HepG2 (cell line): ENCODE measurements around the gene GUCY2F. TPM values are rescaled to one million over a fixed set of nuclear protein-coding genes. Genes with fewer than 3 reads are reported as not detected.

Experiments
- ATAC-seq: fragments of 200-7000 bp; cut with Tn5 transposase; 3 replicates; pipeline ENCODE4 v1.9.1; 2020; ENCODE audit warnings: mild to moderate bottlenecking, moderate library complexity
- BruUV-seq: library from RNA; stranded (reverse); fragments of 400-500 nt; replicated peaks from 2 replicates; lab custom pipeline; 2021; lab: Mats Ljungman, UMichigan
- CTCF ChIA-PET: fragments of 300-600 bp; formaldehyde crosslinking; extraction: SDS; loops from one replicate; lab custom pipeline; 2021; ENCODE audit warnings: low total read pairs, inconsistent platforms, low intra/inter-chr PET ratio; lab: Yijun Ruan, JAX
- POLR2A ChIA-PET: fragments of 350-600 bp; sonication (Branson Sonifier 250); formaldehyde crosslinking; loops from one replicate; lab custom pipeline; 2020; ENCODE audit warnings: antibody characterized with exemption, inconsistent platforms; lab: Yijun Ruan, JAX
- DNase-seq: peaks from one replicate; pipeline ENCODE4 v3.0.0-alpha.2; 2015; ENCODE audit warnings: low spot score
- FAIRE-seq: peaks from 3 replicates; lab custom pipeline; 2011; peaks lifted over from hg19 to GRCh38; lab: Jason Lieb, UNC
- H2AFZ ChIP-seq: one replicate; pipeline ENCODE4 v1.6.1; 2011; ENCODE audit warnings: low read length, inconsistent platforms
- H3K27ac ChIP-seq: fragments of 300-600 bp; 3 replicates; pipeline ENCODE4 v1.8.0; 2011; ENCODE audit warnings: mixed run types, mild to moderate bottlenecking, mixed read lengths, low read length, inconsistent platforms; ENCODE audit not compliant: insufficient read depth; ENCODE audit errors: extremely low read length
- H3K27me3 ChIP-seq, 2 experiments: fragments of 200-600 bp in 1 of 2; 2 replicates in 1 of 2; 3 replicates in 1 of 2; pipeline versions ENCODE4 v1.6.0 to v1.8.0; 2011; ENCODE audit warnings: low read length in 2 of 2, mild to moderate bottlenecking in 2 of 2, moderate library complexity in 2 of 2, inconsistent platforms in 1 of 2; ENCODE audit not compliant: insufficient read depth in 2 of 2, control insufficient read depth in 1 of 2
- H3K36me3 ChIP-seq, 2 experiments: fragments of 200-600 bp in 1 of 2; replicated peaks in 1 of 2; 2 replicates in 1 of 2; 3 replicates in 1 of 2; pipeline versions ENCODE4 v1.5.1 to v1.8.0; 2011; ENCODE audit warnings: low read length in 2 of 2, inconsistent platforms in 1 of 2; ENCODE audit not compliant: insufficient read depth in 2 of 2, control insufficient read depth in 1 of 2
- H3K4me1 ChIP-seq: 2 replicates; pipeline ENCODE4 v1.5.1; 2012; ENCODE audit warnings: low read length, inconsistent platforms; ENCODE audit not compliant: insufficient read depth
- H3K4me2 ChIP-seq: 2 replicates; pipeline ENCODE4 v1.6.0; 2011; ENCODE audit warnings: low read depth, low read length, inconsistent platforms
- H3K4me3 ChIP-seq, 3 experiments: fragments of 200-600 bp in 1 of 3; sonication (generic), shearing (Covaris generic) in 1 of 3; replicated peaks in 1 of 3; 2 replicates each; pipeline ENCODE4 v1.5.1; 2011 to 2016; ENCODE audit warnings: low read length in 3 of 3, inconsistent platforms in 2 of 3, low read depth in 2 of 3, mild to moderate bottlenecking in 2 of 3, control low read depth in 1 of 3, mixed read lengths in 1 of 3; ENCODE audit not compliant: insufficient read depth in 1 of 3
- H3K79me2 ChIP-seq: one replicate; pipeline ENCODE4 v1.6.1; 2011; ENCODE audit warnings: low read length, inconsistent platforms; ENCODE audit not compliant: insufficient read depth
- H3K9ac ChIP-seq: 2 replicates; pipeline ENCODE4 v1.6.0; 2011; ENCODE audit warnings: mild to moderate bottlenecking, low read depth, low read length, inconsistent platforms; ENCODE audit not compliant: insufficient read depth
- H3K9me3 ChIP-seq: 2 replicates; pipeline ENCODE4 v1.5.1; 2012; ENCODE audit warnings: mild to moderate bottlenecking, low read length
- H4K20me1 ChIP-seq: 2 replicates; pipeline ENCODE4 v1.6.0; 2011; ENCODE audit warnings: inconsistent platforms, mild to moderate bottlenecking, low read length, moderate library complexity; ENCODE audit not compliant: insufficient read depth
- KDM2A ChIP-seq: sonication (generic); formaldehyde crosslinking; IDR thresholded peaks from 2 replicates; pipeline ENCODE4 v1.4.0; 2020; ENCODE audit warnings: low read depth, missing genetic modification reagents, borderline replicate concordance
- MED8 ChIP-seq: sonication (generic); formaldehyde crosslinking; IDR thresholded peaks from 2 replicates; pipeline ENCODE4 v1.8.1; 2023; ENCODE audit warnings: mild to moderate bottlenecking, missing genetic modification reagents; ENCODE audit not compliant: insufficient replicate concordance
- NFE2L2 ChIP-seq: fragments of 150-350 bp; IDR thresholded peaks from 2 replicates; pipeline ENCODE4 v1.6.1; 2014; ENCODE audit warnings: low read length
- ZBTB21 ChIP-seq: sonication (generic); formaldehyde crosslinking; IDR thresholded peaks from 2 replicates; pipeline ENCODE4 v1.4.0; 2020; ENCODE audit warnings: missing genetic modification reagents
- ZBTB38 ChIP-seq: sonication (generic); formaldehyde crosslinking; IDR thresholded peaks from 2 replicates; pipeline ENCODE4 v1.5.1; 2020; ENCODE audit warnings: mild to moderate bottlenecking, missing genetic modification reagents
- ZNF737 ChIP-seq: sonication (generic); formaldehyde crosslinking; IDR thresholded peaks from 2 replicates; pipeline ENCODE4 v1.5.0; 2020; ENCODE audit warnings: missing genetic modification reagents, mild to moderate bottlenecking, borderline replicate concordance
- ZNF75D ChIP-seq: sonication (generic); formaldehyde crosslinking; IDR thresholded peaks from 2 replicates; pipeline ENCODE4 v1.8.1; 2023; ENCODE audit warnings: missing genetic modification reagents, mild to moderate bottlenecking, borderline replicate concordance
- ZNF792 ChIP-seq: IDR thresholded peaks from 2 replicates; pipeline ENCODE4 v1.6.1; 2016
- WGBS: methylation state at CpG from one replicate; pipeline ENCODE4 v1.1.6; 2017; ENCODE audit warnings: low lambda C conversion rate; 5-methylcytosine and 5-hydroxymethylcytosine counted together
- in situ Hi-C: cut with HindIII; loops from 2 replicates; pipeline ENCODE4 v1.10.0; 2017; ENCODE audit warnings: low pct_unique_long_range_greater_than_20kb; ENCODE audit not compliant: extremely low pct_ligation_motif_present
- intact Hi-C: fragments of 100-400 bp; cut with micrococcal nuclease; formaldehyde crosslinking; loops from one replicate; pipeline ENCODE4 v1.10.0; 2022; ENCODE audit not compliant: unreplicated experiment
- polyA plus RNA-seq, 8 experiments: library from polyadenylated mRNA; depleted of rRNA in 3 of 8; stranded (reverse) in 7 of 8; unstranded in 1 of 8; fragments of >200 nt; fragmentation: Illumina TruSeq in 4 of 8; extraction: Trizol in 4 of 8; gene quantifications; 2 replicates each; pipeline versions ENCODE4 v1.2.1 to v1.2.3, GENCODE V29; 2011 to 2016; ENCODE audit warnings: low read depth in 4 of 8, missing spikeins in 1 of 8, mixed read lengths in 1 of 8; ENCODE audit not compliant: insufficient read depth in 1 of 8
- total RNA-seq, 5 experiments: library from RNA; depleted of rRNA; stranded (reverse); fragments of >200 nt; fragmentation: Illumina TruSeq; extraction: Trizol; gene quantifications; 2 replicates each; pipeline ENCODE4 v1.2.3, GENCODE V29; 2016; ENCODE audit warnings: low read depth in 1 of 5
- TF ChIP-seq, protein P1 (sequence below): fragments of 450-650 bp; IDR thresholded peaks from 2 replicates; pipeline ENCODE4 v1.6.1; 2016
- TF ChIP-seq, protein P2 (sequence below): sonication (generic); formaldehyde crosslinking; IDR thresholded peaks from 2 replicates; pipeline ENCODE4 v1.9.0; 2021; ENCODE audit warnings: missing genetic modification reagents, mild to moderate bottlenecking, borderline replicate concordance
- TF ChIP-seq, protein P3 (sequence below): sonication (generic); formaldehyde crosslinking; IDR thresholded peaks from 2 replicates; pipeline ENCODE4 v1.4.0; 2020; ENCODE audit warnings: missing genetic modification reagents
- TF ChIP-seq, protein P4 (sequence below): IDR thresholded peaks from 2 replicates; pipeline ENCODE4 v1.6.1; 2016; ENCODE audit warnings: mild to moderate bottlenecking

GUCY2F gene
- total and polyA plus RNA-seq, 2 of the 13 experiments (the other 11 are each of a cell fraction or from before 2014, with no cell fraction given) = 0.03 TPM; not detected in 1

DNA sequence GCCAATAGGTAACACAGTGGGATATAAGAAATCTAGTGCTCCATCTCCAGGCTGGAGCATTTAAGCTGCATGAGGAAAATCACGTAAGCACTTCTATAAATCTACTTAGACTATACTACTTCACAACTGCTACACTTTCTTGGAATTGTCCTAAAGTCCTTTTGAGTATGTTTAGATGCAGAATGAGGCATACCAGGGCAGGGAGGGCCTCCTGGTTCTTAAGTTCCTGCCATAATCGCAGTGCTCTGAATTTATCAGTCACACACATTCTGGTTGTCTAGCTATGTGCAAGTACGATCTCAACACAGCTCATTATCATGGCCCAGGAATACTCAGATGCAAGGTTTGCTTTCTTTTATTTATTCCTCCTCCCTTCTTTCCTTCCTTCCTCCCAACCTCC, 130.3 kb downstream of the GUCY2F start (continued):
- no peak for TF ChIP-seq ZNF737 (CRISPR knock-in tag)
- TF ChIP-seq MED8 (CRISPR knock-in tag) = no peak
- TF ChIP-seq NFE2L2 = no peak
- TF ChIP-seq ZNF792 (CRISPR knock-in tag) = no peak
- TF ChIP-seq, all 625 proteins: peak for 0

DNA sequence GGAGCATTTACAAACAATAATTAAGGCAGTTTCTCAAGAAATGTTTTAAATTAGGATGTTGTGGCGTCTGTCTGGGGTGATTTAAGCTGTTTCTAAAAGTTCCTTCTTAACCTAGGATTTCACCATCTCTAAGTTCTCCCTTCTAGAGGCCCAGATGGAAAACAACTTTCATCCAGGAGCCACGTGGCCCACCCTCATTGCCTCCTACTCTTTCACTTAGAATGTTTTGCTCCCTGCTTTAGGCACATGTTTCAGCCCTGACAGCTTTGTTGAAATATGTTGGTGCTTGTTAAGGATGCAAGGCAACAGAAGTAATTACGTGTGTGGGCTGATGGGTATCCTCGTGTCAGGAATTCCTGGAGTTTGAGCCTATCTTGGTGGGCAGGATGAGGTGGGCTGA, 131.3 kb downstream of the GUCY2F start:
- 4% methylated on average over 4 of the region's 4 CpGs for WGBS
- DNase-seq (no peak), ATAC-seq (no peak), FAIRE-seq (no peak)
- Histone ChIP-seq H3K36me3 (no peaks in the 10 kb centered on the region), H4K20me1 (no peaks in the 10 kb centered on the region), H3K9ac (no peak overlapping the region), H3K4me3 (no peak overlapping the region), H2AFZ (no peak overlapping the region), H3K79me2 (no peaks in the 10 kb centered on the region), H3K4me2 (no peak overlapping the region), H3K4me1 (0 out of 2 replicates have a peak, but pooled peaks cover 9% of the 10 kb centered on the region), H3K9me3 (no peaks in the 10 kb centered on the region), H3K27me3 (no peaks in the 10 kb centered on the region), H3K27ac (no peak overlapping the region)
- no TSS peak for BruUV-seq
- POLR2A ChIA-PET = no interaction called here
- in situ Hi-C loops (no loop called here), intact Hi-C loops (no loop called here)
- CTCF ChIA-PET = no interaction called here
- TF ChIP-seq, protein P1, sequence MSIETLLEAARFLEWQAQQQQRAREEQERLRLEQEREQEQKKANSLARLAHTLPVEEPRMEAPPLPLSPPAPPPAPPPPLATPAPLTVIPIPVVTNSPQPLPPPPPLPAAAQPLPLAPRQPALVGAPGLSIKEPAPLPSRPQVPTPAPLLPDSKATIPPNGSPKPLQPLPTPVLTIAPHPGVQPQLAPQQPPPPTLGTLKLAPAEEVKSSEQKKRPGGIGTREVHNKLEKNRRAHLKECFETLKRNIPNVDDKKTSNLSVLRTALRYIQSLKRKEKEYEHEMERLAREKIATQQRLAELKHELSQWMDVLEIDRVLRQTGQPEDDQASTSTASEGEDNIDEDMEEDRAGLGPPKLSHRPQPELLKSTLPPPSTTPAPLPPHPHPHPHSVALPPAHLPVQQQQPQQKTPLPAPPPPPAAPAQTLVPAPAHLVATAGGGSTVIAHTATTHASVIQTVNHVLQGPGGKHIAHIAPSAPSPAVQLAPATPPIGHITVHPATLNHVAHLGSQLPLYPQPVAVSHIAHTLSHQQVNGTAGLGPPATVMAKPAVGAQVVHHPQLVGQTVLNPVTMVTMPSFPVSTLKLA = peak; percentile 42; the same call in 1 of the 2 replicates
- TF ChIP-seq KDM2A = no peak

DNA sequence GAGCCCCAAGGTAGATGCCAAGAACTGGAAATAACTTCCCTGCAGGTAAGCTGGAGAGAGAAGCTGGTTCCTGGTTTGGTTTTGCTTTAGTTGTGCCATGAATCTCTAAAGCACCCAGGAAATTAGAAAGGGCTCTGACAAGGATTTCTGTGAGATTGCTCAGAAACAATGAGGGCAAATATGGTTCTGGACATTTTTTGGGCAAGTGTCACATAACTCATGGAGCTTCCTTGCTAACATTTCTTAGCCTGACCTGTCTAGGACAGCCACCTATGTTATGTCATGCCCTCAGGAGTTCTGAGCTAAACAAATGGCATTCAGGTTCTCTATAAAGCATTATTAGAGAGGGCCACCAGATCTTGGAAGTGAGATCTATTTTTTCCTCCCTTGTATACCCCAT, 131.8 kb downstream of the GUCY2F start:
- Histone ChIP-seq H2AFZ (no peak overlapping the region), H3K27ac (no peak overlapping the region), H3K4me1 (0 out of 2 replicates have a peak, but pooled peaks cover 9% of the 10 kb centered on the region), H4K20me1 (no peaks in the 10 kb centered on the region), H3K9me3 (no peaks in the 10 kb centered on the region), H3K27me3 (no peaks in the 10 kb centered on the region), H3K4me3 (no peak overlapping the region), H3K4me2 (no peak overlapping the region), H3K79me2 (no peaks in the 10 kb centered on the region), H3K36me3 (no peaks in the 10 kb centered on the region), H3K9ac (no peak overlapping the region)
- in situ Hi-C loops = no loop called here
- FAIRE-seq (no peak), ATAC-seq (no peak), DNase-seq (no peak)
- ChIA-PET POLR2A (no interaction called here), CTCF (no interaction called here)
- no peak for TF ChIP-seq ZBTB38 (CRISPR knock-in tag)
- TF ChIP-seq, protein P2, sequence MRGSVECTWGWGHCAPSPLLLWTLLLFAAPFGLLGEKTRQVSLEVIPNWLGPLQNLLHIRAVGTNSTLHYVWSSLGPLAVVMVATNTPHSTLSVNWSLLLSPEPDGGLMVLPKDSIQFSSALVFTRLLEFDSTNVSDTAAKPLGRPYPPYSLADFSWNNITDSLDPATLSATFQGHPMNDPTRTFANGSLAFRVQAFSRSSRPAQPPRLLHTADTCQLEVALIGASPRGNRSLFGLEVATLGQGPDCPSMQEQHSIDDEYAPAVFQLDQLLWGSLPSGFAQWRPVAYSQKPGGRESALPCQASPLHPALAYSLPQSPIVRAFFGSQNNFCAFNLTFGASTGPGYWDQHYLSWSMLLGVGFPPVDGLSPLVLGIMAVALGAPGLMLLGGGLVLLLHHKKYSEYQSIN (CRISPR knock-in tag) = no peak
- TF ChIP-seq ZBTB21 (CRISPR knock-in tag) = no peak
- TF ChIP-seq, protein P3, sequence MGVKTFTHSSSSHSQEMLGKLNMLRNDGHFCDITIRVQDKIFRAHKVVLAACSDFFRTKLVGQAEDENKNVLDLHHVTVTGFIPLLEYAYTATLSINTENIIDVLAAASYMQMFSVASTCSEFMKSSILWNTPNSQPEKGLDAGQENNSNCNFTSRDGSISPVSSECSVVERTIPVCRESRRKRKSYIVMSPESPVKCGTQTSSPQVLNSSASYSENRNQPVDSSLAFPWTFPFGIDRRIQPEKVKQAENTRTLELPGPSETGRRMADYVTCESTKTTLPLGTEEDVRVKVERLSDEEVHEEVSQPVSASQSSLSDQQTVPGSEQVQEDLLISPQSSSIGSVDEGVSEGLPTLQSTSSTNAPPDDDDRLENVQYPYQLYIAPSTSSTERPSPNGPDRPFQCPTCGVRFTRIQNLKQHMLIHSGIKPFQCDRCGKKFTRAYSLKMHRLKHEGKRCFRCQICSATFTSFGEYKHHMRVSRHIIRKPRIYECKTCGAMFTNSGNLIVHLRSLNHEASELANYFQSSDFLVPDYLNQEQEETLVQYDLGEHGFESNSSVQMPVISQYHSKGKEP = no peak
- TF ChIP-seq, protein P4, sequence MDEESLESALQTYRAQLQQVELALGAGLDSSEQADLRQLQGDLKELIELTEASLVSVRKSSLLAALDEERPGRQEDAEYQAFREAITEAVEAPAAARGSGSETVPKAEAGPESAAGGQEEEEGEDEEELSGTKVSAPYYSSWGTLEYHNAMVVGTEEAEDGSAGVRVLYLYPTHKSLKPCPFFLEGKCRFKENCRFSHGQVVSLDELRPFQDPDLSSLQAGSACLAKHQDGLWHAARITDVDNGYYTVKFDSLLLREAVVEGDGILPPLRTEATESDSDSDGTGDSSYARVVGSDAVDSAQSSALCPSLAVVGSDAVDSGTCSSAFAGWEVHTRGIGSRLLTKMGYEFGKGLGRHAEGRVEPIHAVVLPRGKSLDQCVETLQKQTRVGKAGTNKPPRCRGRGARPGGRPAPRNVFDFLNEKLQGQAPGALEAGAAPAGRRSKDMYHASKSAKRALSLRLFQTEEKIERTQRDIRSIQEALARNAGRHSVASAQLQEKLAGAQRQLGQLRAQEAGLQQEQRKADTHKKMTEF (CRISPR knock-in tag) = no peak
- no peak for TF ChIP-seq ZNF75D (CRISPR knock-in tag)
- BruUV-seq = no TSS peak
- intact Hi-C loops = no loop called here
